ENCODE data around the gene IRX4.
"Not testable (repeated sequence)": the region's sequence is repeated elsewhere in the genome, so short reads cannot be mapped to it uniquely, and the experiment has no call there.

IRX4 gene

DNA sequence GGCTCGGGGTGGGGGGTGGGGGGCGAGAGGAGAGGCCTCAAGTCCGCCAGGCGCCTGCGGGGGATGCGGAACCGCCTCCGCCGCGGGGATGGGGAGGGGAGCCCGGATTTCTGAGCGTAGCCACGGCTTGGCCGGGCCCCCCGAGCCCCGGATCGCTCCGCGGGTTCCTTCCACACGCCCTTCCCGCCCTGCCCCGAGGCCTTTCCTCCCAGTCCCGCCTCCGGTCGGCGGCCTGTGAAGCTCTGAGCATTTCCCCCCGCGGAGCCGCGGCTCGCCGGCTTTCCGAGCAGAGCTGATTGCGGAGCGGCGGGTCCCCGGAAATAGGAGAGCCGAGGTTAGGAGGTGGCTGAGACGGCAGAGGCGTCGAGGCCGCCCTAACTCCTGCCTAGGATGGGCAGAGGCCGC lies 6.1 kb downstream of the IRX4 start:
- DNase-seq: no peak

DNA sequence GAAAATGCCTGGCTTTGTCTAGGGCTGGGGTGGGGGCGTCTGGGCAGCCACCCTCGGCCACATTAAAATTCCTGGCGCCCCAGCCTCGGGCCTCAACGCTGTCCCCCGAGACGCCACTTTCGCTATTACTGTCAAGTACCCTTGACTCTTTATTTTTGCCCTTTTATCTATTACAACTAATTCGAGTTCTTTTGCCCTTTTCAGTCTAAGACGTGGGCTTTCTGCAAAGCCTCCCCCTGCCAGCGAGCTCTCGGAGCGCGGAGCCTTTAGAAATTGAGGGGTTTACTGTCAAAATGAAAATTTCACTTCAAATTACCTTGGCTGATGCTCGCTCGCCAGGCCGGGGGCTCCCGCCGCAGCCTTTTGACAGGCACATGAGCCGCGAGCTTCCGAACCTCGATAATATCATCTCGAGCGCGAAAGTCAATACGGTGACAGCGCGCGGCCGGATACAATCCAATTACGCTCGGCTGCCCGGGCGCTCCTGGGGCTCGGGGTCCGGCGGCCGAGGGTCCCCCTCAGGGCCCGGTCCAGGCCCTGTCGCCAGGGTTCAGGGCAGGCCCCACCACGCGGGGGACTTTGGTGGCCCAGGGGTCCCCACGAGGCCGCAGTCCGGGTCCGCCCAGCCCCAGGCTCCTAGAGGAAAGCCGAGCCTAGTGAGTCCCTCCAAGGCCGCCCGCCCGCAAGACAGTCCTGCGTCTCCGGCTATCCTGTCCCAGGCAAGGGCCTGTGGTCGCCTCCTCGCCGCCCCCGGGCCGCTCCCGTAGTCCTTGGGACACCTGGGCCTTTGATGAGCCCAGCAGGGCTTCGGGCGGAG lies 6.7 kb downstream of the IRX4 start:
- no peak for DNase-seq

DNA sequence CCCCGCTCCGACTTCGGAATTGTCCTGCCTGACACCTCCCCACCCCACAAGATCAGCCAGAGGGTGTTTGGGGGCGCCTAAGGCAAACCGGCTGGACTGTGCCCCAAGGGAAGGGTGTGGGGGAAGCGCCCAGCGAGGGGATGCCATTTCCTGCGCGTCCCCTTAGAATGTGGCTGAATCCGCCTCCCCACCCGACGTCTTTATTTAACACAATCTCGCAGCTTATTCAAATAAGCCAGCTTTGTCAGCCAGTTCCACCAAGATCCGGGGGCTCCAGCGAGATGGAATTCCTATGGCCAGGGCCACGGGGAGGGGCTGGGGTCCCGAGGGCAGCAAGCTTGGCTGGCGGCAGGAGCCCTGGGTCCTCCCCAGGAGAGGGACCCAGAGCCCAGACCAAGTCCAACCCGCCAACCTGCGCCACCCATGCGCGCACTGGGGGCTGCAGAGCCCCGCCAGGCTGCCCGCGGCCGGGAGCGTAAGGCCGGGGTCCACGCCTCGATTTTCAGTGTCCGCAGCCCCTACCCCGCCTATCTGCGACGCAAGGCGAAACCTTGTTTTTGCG lies 7.4 kb downstream of the IRX4 start:
- no peak for DNase-seq

DNA sequence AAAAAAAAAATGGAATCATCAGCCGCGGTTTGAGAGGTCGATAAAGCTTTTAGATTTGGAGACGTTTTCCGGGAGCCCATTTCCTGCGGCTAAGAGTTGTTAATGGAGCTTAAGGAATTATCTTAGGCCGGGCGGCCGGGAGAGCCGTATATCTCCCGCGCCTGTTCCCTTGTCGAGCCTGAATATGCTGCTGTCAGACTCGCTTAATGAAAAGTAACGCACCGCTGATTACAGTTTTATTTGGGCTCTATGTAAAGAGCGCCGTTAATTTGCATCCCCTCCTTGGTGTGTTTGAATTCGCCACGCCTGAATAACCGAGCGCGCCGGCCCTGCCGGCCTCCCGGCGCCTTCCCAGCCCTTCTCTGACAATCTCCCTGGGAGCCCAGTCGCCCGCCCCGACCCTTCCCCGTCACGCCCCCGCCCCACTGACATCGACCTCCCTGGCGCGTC lies 7.9 kb downstream of the IRX4 start:
- no peak for DNase-seq

DNA sequence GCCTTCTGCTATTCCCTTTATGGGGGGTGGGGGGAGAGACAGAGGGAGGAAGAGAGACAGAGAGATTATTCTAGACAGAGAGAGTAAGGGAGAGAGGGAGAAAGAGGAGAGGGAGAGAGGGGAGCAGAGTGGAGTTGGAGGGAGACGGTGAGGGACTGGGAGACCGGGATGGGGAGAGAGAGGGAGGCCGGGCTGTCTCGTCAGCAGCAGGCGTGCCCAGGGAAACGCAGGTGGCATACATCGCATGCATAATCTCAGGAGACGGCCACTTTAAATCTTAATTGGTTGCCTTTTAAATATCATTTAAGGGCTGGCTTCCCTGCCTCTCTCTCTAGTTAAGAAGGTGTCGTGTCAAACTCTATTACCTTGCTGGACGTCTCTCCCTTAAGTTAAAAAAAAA lies 8.4 kb downstream of the IRX4 start:
- DNase-seq: no peak

DNA sequence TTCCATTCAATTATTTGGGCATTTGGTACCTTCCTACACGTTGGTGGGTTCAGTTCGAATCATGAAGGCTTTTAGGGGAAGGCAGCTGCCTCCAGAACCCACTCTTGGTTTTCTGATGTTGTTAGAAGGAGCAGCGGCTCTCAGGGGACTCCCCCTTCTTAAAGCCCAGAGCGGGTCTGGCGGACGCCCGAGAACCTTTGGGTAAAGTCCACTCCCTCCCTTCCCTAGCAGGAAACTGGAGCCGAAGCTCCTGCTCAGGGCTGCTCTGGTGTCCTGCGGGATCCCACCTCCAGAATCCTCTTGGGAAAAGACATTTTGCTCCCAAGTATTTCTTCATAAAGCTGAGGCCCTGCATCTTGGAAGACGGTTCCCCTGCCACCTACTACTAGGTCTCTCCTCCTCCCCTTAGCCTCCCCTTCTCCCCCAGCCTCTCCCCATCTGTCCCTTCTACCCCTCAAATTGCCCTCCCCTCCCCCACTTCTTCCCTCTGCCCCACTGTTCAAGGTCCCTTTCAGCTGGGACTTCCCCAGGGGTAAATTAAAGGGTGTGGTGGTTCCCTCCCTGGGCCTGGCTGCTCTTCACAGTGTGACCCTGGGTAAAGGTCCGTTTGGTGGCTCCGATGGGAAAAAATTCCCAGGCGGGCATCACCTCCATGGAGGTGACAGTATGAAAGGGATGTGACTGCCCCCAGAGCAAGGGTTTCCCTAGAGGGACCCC lies 9.3 kb downstream of the IRX4 start:
- no peak for DNase-seq

DNA sequence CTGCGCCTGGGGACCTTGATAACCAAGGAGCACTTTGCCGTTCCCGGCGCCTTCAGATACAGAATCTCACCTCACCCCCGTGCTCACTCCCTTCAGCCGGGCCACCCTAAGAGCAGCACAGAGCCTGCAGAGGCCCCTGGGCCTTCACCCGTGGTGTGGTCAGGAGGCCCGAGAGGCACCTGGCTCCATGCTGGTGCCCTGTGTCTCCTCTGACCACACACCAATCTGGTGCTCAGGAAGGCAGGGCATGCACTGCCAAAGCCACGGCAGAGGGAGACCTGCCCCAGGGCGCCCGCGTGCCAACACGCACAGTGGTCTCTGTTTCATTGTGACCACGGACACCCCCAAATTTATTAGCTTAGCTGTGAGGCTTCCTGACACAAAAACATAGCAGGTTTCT lies 11.3 kb downstream of the IRX4 start:
- no peak for DNase-seq

DNA sequence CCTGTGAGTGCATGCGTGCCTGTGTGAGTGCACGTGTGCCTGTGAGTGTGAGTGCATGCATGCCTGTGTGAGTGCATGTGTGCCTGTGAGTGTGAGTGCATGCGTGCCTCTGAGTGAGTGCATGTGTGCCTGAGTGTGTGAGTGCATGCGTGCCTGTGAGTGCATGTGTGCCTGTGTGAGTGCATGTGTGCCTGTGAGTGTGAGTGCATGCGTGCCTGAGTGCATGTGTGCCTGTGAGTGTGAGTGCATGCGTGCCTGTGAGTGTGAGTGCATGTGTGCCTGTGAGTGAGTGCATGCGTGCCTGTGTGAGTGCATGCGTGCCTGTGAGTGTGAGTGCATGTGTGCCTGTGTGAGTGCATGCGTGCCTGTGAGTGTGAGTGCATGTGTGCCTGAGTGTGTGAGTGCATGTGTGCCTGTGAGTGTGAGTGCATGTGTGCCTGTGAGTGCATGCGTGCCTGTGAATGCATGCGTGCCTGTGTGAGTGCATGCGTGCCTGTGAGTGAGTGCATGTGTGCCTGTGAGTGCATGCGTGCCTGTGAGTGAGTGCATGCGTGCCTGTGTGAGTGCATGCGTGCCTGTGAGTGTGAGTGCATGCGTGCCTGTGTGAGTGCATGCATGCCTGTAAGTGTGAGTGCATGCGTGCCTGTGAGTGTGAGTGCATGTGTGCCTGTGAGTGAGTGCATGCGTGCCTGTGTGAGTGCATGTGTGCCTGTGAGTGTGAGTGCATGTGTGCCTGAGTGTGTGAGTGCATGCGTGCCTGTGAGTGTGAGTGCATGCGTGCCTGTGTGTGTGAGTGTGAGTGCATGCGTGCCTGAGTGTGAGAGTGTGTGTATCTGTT lies 12.1 kb downstream of the IRX4 start:
- DNase-seq: not testable (repeated sequence)

DNA sequence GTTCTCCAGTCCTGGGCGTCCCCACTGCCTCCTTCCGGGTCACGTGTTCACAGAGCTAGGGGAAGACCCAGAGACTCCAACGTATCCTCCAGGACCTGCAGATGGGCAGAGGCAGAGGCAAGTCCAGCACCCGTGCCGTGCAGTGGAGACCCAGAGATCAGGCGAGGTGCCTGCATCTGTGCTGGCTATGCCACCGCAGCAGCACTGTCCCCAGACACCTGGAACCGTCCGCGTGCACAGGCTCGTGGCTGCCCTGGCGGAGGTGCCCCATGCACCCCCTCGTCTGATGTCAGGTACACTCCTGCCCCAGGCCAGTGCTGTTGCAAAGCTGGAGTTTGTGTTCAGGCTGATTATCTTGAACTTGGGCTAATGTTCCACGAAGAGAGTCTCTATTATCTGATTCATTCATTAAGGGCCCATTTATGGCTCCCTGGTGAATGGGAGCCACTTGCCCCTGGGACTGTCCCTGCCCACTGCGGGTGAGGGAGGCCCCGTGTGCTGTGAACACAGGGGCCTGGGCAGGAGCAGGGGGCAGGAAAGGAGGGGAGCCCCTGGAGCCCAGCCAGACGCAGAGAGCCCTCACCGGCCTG lies 13.7 kb downstream of the IRX4 start:
- DNase-seq: no peak

DNA sequence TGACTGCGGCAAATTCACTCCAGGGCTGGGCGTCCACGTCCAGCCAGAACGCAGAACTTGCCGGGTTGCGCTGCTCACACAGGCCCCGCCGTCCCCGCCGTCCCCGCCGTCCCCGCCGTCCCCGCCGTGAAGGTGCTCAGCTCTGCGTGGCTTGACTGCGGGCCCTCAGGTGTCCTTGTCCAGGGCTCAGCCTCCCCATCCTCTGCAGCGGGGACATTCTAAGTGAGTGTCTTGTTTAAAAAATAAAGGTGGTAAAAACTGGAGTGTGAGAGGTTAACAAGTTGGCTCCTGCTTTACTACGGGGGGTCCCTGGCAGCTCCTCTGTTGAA lies 14.9 kb downstream of the IRX4 start:
- DNase-seq: no peak

DNA sequence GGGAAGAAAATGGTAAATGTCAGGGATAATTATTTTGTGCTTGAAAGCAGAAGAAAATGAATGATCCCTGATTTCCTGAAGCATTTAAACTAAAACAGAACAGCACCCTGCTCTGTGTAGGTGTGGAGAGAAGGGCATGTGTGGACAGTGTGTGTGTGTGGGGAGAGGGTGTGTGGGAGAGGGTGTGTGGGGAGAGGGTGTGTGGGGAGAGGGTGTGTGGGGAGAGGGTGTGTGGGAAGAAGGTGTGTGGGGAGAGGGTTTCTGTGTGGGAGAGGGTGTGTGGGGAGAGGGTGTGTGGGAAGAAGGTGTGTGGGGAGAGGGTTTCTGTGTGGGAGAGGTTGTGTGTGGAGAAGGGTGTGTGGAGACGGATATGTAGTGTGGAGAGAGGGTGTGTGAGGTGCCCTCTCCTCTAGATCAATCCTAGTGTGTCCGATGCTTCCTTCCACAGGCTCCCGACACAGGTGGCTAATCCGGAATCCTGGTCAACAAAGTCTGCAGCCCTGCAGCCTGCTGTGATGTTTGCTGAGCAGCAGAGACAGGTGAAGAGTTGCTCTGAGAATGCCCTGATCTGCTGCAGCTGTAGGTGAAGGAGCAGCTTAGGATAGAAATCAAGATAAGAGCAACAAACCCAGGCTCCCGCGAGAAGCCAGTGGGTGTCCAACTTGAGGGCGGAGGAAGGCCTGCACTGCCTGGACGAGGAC lies 15.5 kb downstream of the IRX4 start:
- no peak for DNase-seq

DNA sequence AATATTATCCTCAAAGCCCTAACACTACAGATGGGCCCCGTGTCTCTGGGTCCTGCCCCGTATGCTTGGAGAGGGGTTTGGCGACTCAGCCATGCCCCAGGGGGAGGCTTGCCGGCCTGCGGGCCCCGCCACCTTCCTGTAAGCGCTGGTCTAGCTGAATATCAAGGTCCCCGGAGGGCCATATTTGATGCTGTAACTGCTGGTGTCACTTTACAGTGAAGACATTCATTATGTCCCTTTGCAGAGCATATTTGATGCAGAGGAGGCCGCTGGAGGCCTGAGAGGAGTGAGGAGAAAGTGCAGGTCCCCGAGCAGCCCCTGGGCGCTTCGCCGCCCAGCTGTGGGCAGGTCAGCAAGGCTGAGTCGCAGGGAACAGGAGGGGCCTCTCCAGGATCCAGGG lies 16.8 kb downstream of the IRX4 start:
- no peak for DNase-seq

DNA sequence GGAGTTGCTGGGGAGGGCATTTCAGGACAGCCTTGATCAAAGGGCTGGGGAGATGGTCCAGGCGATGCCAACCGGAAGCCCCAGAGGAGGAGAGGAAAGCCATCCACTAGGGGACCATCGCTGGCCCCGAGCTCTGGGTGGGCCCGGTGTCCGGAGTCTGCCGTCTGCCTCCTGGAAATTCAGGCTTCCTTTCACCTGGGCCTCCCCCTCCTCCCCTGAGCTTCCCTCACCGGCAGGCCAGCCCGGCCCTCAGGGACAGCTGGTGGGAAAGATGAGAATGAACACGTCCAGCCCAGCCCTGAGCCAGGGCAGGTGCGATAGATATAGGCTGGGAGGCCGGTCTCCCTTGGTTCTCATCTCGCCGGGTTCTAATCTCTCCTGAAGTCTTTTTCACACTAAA lies 17.2 kb downstream of the IRX4 start:
- no peak for DNase-seq

DNA sequence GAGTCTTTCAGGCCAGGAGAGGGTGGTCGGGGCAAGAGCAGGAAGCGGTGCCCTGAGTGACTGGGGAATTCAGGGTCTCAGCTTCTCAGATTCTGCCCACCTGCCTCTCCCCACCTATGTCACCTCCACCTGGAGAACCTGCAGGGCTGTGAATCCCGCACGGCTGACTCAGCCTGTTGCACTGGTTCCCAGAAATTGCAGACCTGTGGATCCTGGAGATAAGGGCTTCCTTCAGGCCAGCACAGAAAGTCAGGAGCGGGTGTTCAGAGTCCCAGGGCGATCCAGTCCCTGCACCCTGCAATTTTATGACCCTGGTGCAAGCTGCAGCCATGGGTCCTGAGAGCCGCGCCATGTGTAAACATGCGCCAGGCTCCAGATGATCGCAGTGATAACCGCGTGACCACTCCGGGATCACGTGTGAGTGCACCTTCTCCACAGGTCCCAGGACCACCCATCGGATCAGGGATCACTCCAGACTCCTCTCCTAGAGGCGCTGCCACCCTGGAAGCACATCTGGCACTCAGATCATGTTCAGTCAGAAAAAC lies 17.8 kb downstream of the IRX4 start:
- no peak for DNase-seq

DNA sequence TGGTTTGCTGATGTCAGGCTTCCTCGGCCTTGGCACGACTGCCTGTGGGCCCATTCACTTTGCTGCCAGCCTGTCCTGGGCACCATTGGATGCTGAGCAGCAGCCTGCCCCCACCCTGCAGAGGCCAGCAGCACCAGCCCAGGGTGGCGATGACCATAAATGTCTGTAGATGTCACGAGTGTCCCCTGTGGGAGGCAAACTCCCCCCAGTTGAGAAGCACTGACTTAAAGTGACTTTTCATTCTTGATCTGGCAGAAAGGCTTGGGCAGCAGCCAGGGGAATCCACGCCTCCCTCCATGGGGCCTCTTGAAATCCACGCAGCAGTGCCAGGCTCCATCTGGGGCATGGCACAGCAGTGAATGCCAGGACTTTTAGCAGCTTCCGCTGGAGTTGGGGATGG lies 21.8 kb downstream of the IRX4 start:
- DNase-seq: no peak

DNA sequence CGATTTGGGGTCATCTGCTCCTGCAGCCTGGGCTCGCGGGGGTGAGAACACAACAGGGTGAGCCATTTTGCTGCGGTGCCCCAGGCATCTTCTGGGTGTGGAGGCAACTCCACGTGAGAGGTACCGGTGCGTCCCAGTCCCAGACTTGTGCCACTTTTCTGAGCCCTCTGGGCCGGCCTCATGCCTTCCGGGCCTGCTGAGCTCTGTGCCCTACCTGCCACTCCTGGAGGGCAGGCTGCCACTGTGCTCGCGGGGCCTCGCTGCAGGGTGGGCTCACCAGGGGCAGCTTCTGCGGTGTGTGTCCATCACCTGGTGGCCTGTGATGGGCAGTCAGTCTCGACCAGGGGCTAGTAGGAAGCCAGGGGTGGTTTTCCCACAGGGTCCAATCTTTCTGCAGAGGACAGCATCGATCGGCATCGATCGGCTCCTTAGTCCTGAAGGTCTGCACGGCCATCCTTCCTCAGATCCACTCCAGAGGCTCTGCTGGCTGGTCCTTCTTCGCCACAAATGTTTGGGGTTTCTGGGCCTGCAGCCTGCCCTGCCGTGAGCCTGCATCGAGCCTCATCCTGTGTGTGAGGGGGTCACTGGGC lies 22.6 kb downstream of the IRX4 start:
- no peak for DNase-seq

DNA sequence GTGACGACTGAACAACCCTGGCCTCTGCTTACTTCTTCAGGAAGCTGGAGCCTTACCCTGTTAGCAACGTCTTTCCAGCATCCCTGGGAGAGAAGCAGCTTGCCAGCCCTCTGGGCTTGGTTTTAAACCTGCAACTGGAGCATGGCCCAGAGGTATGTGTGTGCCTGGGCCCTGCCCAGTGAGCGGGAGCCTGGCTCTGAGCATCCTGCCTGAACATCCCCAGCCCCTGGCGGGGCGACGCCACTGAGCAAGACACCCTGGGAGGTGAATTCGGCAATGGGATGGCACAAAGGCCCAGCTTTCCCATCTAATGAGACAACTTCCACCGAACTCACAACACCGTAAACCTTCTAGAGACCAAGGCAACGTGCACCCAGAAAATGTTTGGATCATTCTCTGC lies 23.6 kb downstream of the IRX4 start:
- DNase-seq: no peak

DNA sequence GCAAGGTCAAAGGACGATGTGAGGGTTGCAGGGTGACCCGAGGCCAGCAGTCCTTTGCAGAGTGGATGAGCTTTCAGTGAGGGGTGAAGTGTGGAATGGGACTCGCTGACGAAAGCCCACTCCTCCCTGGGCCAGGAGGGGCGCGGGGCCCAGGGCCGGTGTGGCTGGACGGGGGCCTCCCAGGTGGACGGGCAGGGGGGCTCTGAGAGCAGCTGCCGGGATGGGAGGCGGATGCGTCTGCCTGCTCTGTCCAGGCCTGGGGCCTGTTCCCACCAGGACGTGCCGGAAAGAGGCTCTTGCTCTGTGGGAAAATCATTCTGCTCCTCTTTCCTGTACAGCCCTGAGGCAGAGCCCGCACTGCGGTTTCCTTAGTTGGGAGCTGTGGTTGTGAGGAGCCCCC lies 24.3 kb downstream of the IRX4 start:
- DNase-seq: no peak

DNA sequence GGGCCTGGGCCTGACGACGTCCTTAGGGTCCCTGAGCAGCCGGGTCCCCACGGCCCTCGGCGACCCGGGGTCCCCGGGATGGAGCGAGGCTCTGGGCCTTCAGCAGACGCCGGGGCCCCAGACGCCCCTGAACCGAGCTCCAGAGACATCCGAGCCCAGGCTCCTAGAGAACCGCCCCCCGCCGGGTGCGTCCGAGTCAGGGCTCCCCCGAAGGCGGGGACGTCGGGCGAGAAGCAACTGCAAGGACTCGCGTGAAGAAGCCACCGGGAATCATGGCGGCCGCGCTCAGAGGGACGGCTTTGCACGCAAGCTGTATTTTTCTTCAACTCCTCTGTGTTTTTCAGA lies 25.5 kb downstream of the IRX4 start:
- DNase-seq: no peak

DNA sequence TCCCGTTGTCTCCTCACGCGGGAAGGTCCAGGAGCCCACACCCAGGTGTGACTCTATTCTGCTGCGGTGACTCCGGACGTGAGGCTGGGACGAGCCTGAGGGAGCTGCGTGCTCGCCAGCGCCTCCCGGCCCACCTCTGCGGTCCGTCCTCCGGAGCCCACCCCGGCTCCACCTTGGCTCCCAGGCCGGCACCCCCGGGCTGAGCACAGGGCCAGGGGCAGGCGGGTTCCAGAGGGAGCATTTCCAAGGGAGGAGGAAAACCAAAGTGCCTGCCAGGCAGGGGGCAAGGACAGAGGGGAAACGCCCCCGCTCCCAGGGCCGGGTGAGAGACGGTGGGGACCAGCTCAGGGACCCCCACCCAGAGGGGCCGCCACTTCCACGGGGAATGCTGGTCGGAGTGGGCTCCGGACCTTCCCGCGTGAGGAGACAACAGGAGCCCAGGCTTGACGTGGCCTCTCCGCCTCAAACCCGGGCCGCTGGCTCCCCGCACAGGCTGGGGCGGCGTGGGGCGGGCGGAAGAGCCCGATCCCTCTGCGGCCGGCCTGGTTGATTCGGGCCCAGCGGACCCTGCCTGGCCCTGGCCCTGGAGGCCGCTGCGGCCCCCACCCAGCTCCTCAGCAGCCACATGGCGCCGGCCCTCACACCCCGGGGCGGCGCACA lies 26.0 kb downstream of the IRX4 start:
- no peak for DNase-seq

DNA sequence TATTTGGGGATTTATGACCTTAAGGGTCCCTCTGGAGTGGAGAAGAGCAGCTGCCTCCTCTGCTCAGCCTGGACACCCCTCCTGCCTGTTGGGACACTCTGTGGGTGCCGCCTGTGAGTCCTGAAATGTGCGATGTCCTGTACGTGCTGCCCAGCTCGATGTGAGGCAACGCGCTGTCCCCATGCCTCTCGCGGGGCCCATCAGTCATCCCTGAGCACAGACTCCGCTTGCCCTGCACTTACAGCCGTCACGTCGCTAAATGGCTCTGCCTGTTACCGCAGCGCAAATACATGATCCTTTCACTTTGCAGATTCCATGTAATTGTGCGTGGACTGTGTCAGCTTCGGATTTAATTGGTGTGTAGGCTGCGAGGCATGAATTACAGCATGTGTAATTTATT lies 27.1 kb downstream of the IRX4 start:
- no peak for DNase-seq
